Stimulated activated CD8-positive, alpha-beta memory T cell treated with anti-CD3 and anti-CD28 coated beads, Interleukin-7, amount 100 ng/mL, for 4 hours (primary cell): ENCODE measurements around the gene USF2.
"Not testable (repeated sequence)": the region's sequence is repeated elsewhere in the genome, so short reads cannot be mapped to it uniquely, and the experiment has no call there.

Source experiments
- DNase-seq, 2 donors: peaks; one replicate each; pipeline ENCODE4 v3.0.0-alpha.2; 2020; ENCODE audit warnings: low read depth in 2 of 2

USF2 gene

GRCh38 chr19:35268536-35269437, at the start of gene USF2:
Gene USF2 (plus strand): TSS chr19:35268962. CDS start chr19:35269102, 140 bp downstream.
- DNase-seq: peak in 1 of 2 donors; percentile 55

DNA sequence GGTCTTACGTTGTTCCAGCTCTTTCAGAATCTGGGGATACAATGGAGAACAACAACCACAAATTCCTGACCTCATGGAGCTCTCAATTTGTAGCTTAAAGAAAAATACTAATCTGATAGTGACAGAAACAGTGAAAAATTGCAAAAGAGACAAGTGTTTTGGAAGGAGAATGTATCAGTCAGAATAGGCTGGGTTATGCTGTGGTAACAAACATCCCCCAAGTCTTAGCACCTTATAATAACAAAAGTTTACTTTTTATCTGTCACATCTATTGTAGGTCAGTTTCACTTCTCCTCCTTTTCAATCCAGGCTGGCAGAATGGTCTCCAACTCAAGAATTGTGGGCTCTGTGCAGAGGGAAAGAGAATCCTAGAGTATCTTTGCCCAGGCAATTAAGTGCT, 49.8 kb upstream of the USF2 start:
- no peak for DNase-seq

DNA sequence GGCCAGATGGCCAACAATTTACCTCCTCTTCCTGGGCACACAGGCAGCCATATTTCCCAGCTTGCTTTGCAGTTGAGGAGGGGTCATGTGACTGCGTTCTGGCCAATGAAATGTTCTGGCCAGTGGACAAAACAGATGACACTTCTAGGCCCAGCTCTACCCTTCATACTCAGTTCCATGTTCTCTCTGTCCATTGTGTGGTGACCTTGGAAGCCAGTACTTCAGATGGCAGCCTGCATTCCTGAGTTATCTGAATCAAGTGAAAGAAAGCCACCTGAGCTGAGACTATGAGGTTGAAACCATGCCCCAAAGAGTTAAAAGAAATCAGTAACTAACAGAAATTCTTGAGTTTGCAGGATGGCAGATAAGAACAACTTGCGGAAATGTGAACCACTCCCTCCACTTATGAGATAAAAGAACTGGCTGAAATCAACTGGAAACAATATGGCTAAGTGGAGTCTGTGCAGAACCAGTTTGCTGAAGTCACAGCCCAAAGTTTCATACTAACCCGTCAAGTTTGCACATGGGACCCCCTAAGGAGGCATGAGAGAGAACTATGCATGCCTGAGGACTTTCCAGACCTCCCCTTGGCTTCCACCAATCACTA, 48.3 kb upstream of the USF2 start:
- DNase-seq: no peak

- not testable (repeated sequence) for DNase-seq
Observed at GRCh38 chr19:35220973-35221590, 47.7 kb upstream of the USF2 start.

GRCh38 chr19:35222373-35223015, 46.3 kb upstream of the USF2 start:
- no peak for DNase-seq

DNA sequence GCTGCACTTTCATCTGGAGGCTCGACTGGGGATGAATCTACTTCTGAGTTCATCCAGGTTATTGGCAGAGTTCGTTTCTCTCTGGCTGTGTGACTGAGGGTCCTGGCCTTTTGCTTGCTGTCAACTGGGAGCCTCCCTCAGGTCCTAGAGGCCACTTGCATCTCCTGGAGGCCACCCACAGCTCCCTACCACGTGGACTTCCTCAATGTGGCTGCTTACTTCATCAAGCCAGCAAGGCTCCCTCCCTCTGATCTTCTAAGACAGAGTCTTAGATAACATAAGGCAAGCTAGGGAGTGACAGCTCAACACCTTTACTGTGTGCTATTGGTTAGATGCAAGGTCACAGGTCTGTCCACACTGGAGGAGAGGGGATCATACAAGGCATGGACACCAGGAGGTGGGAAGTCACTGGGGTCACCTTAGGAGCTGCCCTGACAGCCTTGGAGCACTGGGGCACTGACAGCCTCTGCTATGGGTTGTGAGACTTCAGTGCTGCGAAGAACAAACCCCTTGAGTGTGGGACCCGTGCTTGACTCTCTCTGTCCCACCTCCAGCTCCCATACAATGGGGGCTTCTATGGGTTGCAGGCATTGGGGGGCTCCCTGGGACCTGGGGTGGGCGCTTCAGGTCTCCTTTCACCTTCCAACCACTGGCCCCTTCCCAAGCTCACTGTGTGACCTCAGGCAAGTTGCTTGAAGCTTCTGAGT, 45.5 kb upstream of the USF2 start:
- no peak for DNase-seq

DNA sequence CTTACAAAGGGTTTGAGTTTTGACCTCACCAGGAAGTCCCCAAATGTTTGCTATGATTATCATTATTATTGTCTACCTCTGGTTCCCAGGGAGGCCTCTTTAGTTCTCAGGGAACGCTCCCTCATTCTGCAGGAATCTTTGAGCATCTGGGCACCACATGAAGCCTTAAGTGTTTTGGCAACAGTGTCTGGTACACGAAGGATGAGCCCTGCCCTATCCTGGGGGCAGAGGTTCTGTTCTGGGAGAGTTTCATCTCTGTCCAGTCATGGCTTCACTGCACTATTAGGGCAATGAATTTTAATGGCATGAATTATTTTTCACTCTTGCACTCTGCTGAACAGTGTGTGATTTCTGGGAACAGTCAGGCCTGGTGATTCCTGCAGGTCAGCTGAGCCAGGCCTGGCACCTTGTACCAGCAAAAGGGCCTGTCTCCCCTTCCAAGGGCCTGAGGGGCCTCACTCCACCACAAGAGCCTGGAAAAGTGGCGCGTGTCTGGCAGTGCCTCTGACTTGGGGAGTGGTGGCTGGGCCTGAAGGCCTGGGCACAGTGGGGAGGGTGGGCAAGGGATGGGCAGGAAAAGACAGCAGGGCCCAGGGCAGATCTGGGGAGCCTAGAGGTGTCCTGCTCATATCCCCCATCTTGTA, 44.8 kb upstream of the USF2 start:
- no peak for DNase-seq

GRCh38 chr19:35224681-35225571, 43.8 kb upstream of the USF2 start:
- DNase-seq: no peak

DNA sequence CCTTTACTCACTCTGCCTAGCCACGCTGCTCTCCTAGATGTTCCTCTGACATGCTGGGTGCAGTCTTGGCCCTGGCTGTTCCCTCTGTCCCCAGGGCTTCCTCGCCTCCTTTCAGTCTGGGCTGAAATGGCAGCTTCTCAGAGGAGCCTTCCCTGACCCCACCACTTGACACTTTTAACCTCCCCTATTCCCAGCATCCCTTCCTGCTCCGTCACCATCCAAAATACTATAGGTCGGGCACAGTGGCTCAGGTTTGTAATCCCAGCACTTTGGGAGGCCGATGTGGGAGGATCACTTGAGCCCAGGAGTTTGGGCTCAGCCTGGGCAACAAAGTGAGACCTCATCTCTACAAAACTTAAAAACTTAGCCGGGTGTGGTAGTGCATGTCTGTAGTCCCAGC, 42.8 kb upstream of the USF2 start:
- DNase-seq: no peak

GRCh38 chr19:35226748-35227147, 42.0 kb upstream of the USF2 start:
- no peak for DNase-seq

DNA sequence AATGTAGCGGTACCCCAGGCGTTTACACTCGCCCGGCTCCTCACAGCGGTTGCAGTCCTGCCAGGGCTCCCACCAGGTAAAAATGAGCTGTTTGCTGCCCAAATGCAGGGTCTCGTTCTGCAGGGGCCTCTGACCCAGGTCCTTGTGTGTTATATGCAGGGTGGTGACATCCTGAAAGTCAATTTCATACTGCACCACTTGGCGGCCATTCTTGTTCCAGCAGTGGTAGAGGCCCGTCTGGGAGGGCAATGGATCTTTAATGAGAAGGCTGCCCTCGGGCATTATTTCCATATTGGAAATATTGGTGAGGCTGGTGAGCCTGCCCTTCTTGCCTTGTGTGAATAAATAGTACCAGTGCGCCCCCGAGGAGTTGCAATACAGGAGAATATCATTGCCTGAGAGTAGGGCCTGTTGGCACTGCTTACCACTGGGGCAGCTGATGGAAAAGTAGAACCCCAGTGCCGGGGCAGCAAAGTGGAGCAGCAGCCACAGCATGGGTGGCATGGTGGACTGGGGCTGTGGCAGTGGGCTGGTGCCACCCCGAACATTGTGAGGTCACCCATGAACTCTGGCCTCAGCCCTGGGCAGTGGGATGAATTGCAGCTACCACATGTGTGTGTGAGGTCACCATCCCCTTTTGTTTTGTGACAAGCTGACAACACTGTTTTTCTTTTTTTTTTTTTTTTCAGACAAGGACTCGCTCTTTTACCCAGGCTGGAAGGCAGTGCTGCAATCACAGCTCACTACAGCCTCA, 40.4 kb upstream of the USF2 start, which contains the start of gene FAM187B:
TSS of gene FAM187B (minus strand) at position 563 of the 754 bp plus-strand sequence. CDS start at position 504, 59 bp downstream.
- DNase-seq: no peak

GRCh38 chr19:35229601-35230000, 39.2 kb upstream of the USF2 start:
- DNase-seq: no peak

DNA sequence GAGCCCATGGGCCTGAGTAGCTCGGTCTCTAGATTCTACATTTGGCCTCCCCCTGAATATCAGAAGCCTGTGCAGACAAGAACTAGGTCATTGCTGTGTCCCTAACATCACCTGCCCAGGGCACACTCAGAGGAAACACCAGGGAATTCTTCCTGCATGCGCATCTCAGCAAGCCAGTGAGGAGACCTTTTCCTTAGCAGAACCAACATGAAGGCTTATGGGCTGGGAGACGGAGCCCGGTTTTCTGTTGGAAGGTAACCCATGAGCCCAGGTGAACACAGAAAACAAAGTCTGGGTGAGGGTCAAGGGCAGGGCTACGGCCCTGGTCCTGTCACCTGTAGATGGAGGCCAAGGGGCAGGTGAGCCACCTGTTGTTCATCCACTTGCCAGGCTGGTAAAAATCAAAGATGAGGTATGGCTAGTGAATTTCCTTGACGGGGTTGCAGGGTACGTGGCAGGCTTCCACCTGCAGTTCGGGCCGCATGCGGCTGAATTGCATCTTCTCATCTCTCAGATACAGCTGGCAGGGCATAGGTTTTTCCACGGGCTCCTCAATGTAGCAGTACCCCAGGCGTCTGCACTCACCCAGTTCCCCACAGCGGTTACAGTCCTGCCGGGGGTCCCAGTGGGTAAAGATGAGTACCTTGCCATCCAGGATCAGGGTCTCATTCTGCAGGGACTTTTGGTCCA, 36.7 kb upstream of the USF2 start:
- no peak for DNase-seq

- DNase-seq: no peak
Observed at GRCh38 chr19:35232912-35233311, 35.9 kb upstream of the USF2 start.

DNA sequence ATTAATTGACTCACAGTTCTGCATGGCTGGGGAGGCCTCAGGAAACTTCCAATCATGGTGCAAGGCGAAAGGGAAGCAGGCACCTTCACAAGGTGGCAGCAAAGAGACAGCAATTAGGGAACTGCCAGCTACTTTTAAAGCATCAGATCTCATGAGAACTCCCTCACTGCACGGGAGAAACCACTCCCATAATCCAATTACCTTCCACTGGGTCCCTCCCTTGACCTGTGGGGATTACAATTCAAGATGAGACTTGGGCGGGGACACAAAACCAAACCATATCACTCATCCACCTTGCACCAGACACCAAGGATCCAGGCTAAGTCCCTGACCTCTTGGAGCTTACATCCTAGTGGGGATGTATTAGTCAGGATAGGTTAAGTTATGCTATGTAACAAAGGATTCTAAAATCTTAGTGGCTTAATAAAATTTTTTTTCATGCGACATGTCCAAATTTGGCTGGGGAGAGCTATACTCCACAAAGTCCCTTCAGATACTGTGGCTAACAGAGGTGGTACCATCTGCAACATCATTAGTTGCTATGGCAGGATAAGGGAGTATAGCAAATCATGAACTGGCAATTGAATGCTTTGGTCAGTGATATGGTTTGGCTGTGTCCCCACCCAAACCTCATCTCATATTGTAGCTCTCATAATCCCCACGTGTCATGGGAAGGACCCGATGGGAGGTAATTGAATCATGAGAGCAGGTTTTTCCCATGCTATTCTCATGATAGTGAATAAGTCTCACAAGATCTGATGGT, 31.9 kb upstream of the USF2 start:
- DNase-seq: no peak

GRCh38 chr19:35239597-35239996, 29.2 kb upstream of the USF2 start:
- DNase-seq: not testable (repeated sequence)

- DNase-seq: no peak
Observed at GRCh38 chr19:35240327-35240726, 28.4 kb upstream of the USF2 start.

DNA sequence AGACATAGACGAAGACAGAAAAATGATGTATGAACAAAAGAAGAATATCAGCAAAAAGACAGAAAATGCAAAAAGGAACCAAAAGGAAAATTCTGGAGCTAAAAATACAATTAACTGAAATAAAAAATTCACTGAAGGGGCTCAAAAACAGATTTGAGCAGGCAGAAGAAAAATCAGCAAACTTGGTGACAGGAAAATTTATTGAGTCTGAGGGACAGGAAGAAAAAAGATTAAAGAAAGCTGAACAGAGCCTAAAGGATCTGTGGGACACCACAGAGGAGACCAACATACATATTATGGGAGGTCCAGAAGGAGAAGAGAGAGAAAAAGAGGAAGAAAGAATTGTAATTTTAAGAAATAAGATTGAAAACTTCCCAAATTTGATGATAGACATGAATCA, 27.3 kb upstream of the USF2 start:
- DNase-seq: no peak
